Gastroesophageal sphincter (tissue), 3 donors: ENCODE measurements around the gene COG4.

ENCODE experiments used
- CTCF ChIP-seq, 4 experiments: fragments of 200-600 bp in 2 of 4; fragments of 450-650 bp in 2 of 4; sonication (generic) in 1 of 4; IDR thresholded peaks; one replicate each; pipeline ENCODE4 v1.5.1; 2017 to 2019; ENCODE audit warnings: antibody characterized with exemption in 4 of 4, mild to moderate bottlenecking in 2 of 4, moderate library complexity in 2 of 4
- EP300 ChIP-seq: sonication (generic); formaldehyde crosslinking; IDR thresholded peaks from one replicate; pipeline ENCODE4 v1.6.1; 2017; ENCODE audit warnings: antibody characterized with exemption, mild to moderate bottlenecking
- POLR2A ChIP-seq, 2 donors: fragments of 450-650 bp; IDR thresholded peaks; one replicate each; pipeline ENCODE4 v1.6.1; 2017; ENCODE audit warnings: antibody characterized with exemption in 2 of 2, mild to moderate bottlenecking in 2 of 2, moderate library complexity in 1 of 2
- POLR2AphosphoS5 ChIP-seq: sonication (generic); formaldehyde crosslinking; IDR thresholded peaks from one replicate; pipeline ENCODE4 v1.6.1; 2017; ENCODE audit warnings: antibody characterized with exemption

- TF ChIP-seq CTCF (IDR thresholded peaks at IDR 0.05) = no peak
- no peak for TF ChIP-seq POLR2A (IDR thresholded peaks at IDR 0.05)
- no peak for TF ChIP-seq EP300
- no peak for TF ChIP-seq POLR2AphosphoS5
Observed at GRCh38 chr16:70472786-70473433, 50.4 kb downstream of the COG4 start.
